ENCODE measurements around the gene PHF3.

Gene PHF3

GRCh38 chr6:63635588-63636517 lies at the start of gene PHF3:
PHF3 (plus strand) TSS chr6:63635802; CDS start chr6:63646552, 10,750 bp downstream.
- Mint-ChIP-seq H3K4me3 (peak within 1 kb of the TSS; percentile 91), H3K36me3 (ENCODE audit: low read depth) (peaks cover 4% of the 10 kb centered on the region), H3K27me3 (no peaks in the 10 kb centered on the region), H3K9me3 (no peaks in the 10 kb centered on the region), H3K4me1 (ENCODE audit: low read depth) (peaks cover 47% of the 10 kb centered on the region), H3K27ac (peak within 1 kb of the TSS; percentile 93)

GRCh38 chr6:63589952-63590411 lies 45.6 kb upstream of the PHF3 start:
- peaks cover 3% of the 10 kb centered on the region for H3K27me3 Mint-ChIP-seq
- no peak overlapping the region for H3K4me3 Mint-ChIP-seq
- H3K36me3 Mint-ChIP-seq (ENCODE audit: low read depth): no peaks in the 10 kb centered on the region
- H3K4me1 Mint-ChIP-seq (ENCODE audit: low read depth): no peaks in the 10 kb centered on the region
- H3K9me3 Mint-ChIP-seq: no peaks in the 10 kb centered on the region
- no peak overlapping the region for H3K27ac Mint-ChIP-seq

- H3K4me1 Mint-ChIP-seq (ENCODE audit: low read depth): peaks cover 2% of the 10 kb centered on the region
- no peaks in the 10 kb centered on the region for H3K36me3 Mint-ChIP-seq (ENCODE audit: low read depth)
- no peak overlapping the region for H3K4me3 Mint-ChIP-seq
- peaks cover 13% of the 10 kb centered on the region for H3K27me3 Mint-ChIP-seq
- H3K9me3 Mint-ChIP-seq: no peaks in the 10 kb centered on the region
- H3K27ac Mint-ChIP-seq: no peak overlapping the region
Measured at GRCh38 chr6:63592886-63593285, 42.7 kb upstream of the PHF3 start.

GRCh38 chr6:63597141-63598048 lies 38.2 kb upstream of the PHF3 start:
- no peaks in the 10 kb centered on the region for H3K9me3 Mint-ChIP-seq
- H3K4me3 Mint-ChIP-seq: peak overlapping the region; percentile 86
- H3K4me1 Mint-ChIP-seq (ENCODE audit: low read depth): peaks cover 14% of the 10 kb centered on the region
- H3K36me3 Mint-ChIP-seq (ENCODE audit: low read depth): no peaks in the 10 kb centered on the region
- peaks cover 13% of the 10 kb centered on the region for H3K27me3 Mint-ChIP-seq
- H3K27ac Mint-ChIP-seq: no peak overlapping the region

GRCh38 chr6:63598049-63599036 lies 37.3 kb upstream of the PHF3 start:
- Mint-ChIP-seq H3K4me3 (peak overlapping the region; percentile 86), H3K27me3 (peaks cover 13% of the 10 kb centered on the region), H3K4me1 (ENCODE audit: low read depth) (peaks cover 14% of the 10 kb centered on the region), H3K9me3 (no peaks in the 10 kb centered on the region), H3K36me3 (ENCODE audit: low read depth) (no peaks in the 10 kb centered on the region), H3K27ac (no peak overlapping the region)

- Mint-ChIP-seq H3K4me3 (no peak overlapping the region), H3K4me1 (ENCODE audit: low read depth) (peaks cover 14% of the 10 kb centered on the region)
Measured at GRCh38 chr6:63599243-63599642, 36.4 kb upstream of the PHF3 start.

GRCh38 chr6:63600136-63600535 lies 35.5 kb upstream of the PHF3 start:
- Mint-ChIP-seq H3K4me3 (no peak overlapping the region), H3K4me1 (ENCODE audit: low read depth) (peaks cover 14% of the 10 kb centered on the region), H3K36me3 (ENCODE audit: low read depth) (no peaks in the 10 kb centered on the region), H3K27ac (no peak overlapping the region), H3K9me3 (no peaks in the 10 kb centered on the region), H3K27me3 (peaks cover 10% of the 10 kb centered on the region)

More at GRCh38 chr6:63599243-63599642, 36.4 kb upstream of the PHF3 start:
- H3K27me3 Mint-ChIP-seq: peaks cover 13% of the 10 kb centered on the region
- H3K36me3 Mint-ChIP-seq (ENCODE audit: low read depth): no peaks in the 10 kb centered on the region
- no peaks in the 10 kb centered on the region for H3K9me3 Mint-ChIP-seq
- no peak overlapping the region for H3K27ac Mint-ChIP-seq

GRCh38 chr6:63609231-63609630 lies 26.4 kb upstream of the PHF3 start:
- Mint-ChIP-seq H3K27ac (no peak overlapping the region), H3K36me3 (ENCODE audit: low read depth) (no peaks in the 10 kb centered on the region), H3K9me3 (no peaks in the 10 kb centered on the region), H3K4me1 (ENCODE audit: low read depth) (no peaks in the 10 kb centered on the region), H3K27me3 (no peaks in the 10 kb centered on the region), H3K4me3 (no peak overlapping the region)

- no peaks in the 10 kb centered on the region for H3K4me1 Mint-ChIP-seq (ENCODE audit: low read depth)
- no peaks in the 10 kb centered on the region for H3K36me3 Mint-ChIP-seq (ENCODE audit: low read depth)
- no peaks in the 10 kb centered on the region for H3K9me3 Mint-ChIP-seq
- no peak overlapping the region for H3K27ac Mint-ChIP-seq
- H3K27me3 Mint-ChIP-seq: no peaks in the 10 kb centered on the region
- no peak overlapping the region for H3K4me3 Mint-ChIP-seq
Measured at GRCh38 chr6:63610944-63611343, 24.7 kb upstream of the PHF3 start.

GRCh38 chr6:63611560-63611959 lies 24.0 kb upstream of the PHF3 start:
- H3K4me3 Mint-ChIP-seq: no peak overlapping the region
- H3K27me3 Mint-ChIP-seq: no peaks in the 10 kb centered on the region
- H3K4me1 Mint-ChIP-seq (ENCODE audit: low read depth): no peaks in the 10 kb centered on the region
- no peaks in the 10 kb centered on the region for H3K36me3 Mint-ChIP-seq (ENCODE audit: low read depth)
- no peaks in the 10 kb centered on the region for H3K9me3 Mint-ChIP-seq
- no peak overlapping the region for H3K27ac Mint-ChIP-seq

- Mint-ChIP-seq H3K4me1 (ENCODE audit: low read depth) (no peaks in the 10 kb centered on the region), H3K27ac (no peak overlapping the region), H3K4me3 (no peak overlapping the region), H3K27me3 (peaks cover 13% of the 10 kb centered on the region), H3K9me3 (no peaks in the 10 kb centered on the region), H3K36me3 (ENCODE audit: low read depth) (no peaks in the 10 kb centered on the region)
Measured at GRCh38 chr6:63615590-63615989, 20.0 kb upstream of the PHF3 start.

- Mint-ChIP-seq H3K4me3 (no peak overlapping the region), H3K9me3 (no peaks in the 10 kb centered on the region), H3K4me1 (ENCODE audit: low read depth) (no peaks in the 10 kb centered on the region), H3K36me3 (ENCODE audit: low read depth) (no peaks in the 10 kb centered on the region), H3K27me3 (peaks cover 10% of the 10 kb centered on the region), H3K27ac (no peak overlapping the region)
Measured at GRCh38 chr6:63624091-63624490, 11.5 kb upstream of the PHF3 start.

GRCh38 chr6:63630466-63630865 lies 5.1 kb upstream of the PHF3 start:
- peaks cover 9% of the 10 kb centered on the region for H3K4me1 Mint-ChIP-seq (ENCODE audit: low read depth)
- H3K27ac Mint-ChIP-seq: no peak overlapping the region
- H3K9me3 Mint-ChIP-seq: no peaks in the 10 kb centered on the region
- no peaks in the 10 kb centered on the region for H3K36me3 Mint-ChIP-seq (ENCODE audit: low read depth)
- H3K27me3 Mint-ChIP-seq: no peaks in the 10 kb centered on the region
- no peak overlapping the region for H3K4me3 Mint-ChIP-seq

- H3K27me3 Mint-ChIP-seq: no peaks in the 10 kb centered on the region
- H3K36me3 Mint-ChIP-seq (ENCODE audit: low read depth): peaks cover 4% of the 10 kb centered on the region
- H3K4me1 Mint-ChIP-seq (ENCODE audit: low read depth): peaks cover 37% of the 10 kb centered on the region
- H3K4me3 Mint-ChIP-seq: peak overlapping the region; percentile 15
- no peaks in the 10 kb centered on the region for H3K9me3 Mint-ChIP-seq
- peak overlapping the region; percentile 80 for H3K27ac Mint-ChIP-seq
Measured at GRCh38 chr6:63634630-63635029, 972 bp upstream of the PHF3 start.
